WTC11 (cell line): Measurements from ENCODE around the gene HACD2. TPM values are rescaled to one million over a fixed set of nuclear protein-coding genes. Genes with fewer than 3 reads are reported as not detected.

Source experiments
- ATAC-seq: fragments of 200-7000 bp; cut with Tn5 transposase; 2 replicates; pipeline ENCODE4 v1.10.0; 2021; ENCODE audit warnings: mild to moderate bottlenecking, moderate library complexity
- CTCF ChIA-PET: fragments of 300-600 bp; sonication (Branson Sonifier 250); formaldehyde crosslinking; loops from one replicate; lab custom pipeline; 2021; ENCODE audit warnings: antibody characterized with exemption; lab: Charles Lee
- POLR2A ChIA-PET: fragments of 350-600 bp; sonication (Branson Sonifier 250); formaldehyde crosslinking; loops from one replicate; lab custom pipeline; 2021; ENCODE audit warnings: antibody characterized with exemption; lab: Charles Lee
- DNase-seq: peaks from one replicate; pipeline ENCODE4 v3.0.0; 2021; ENCODE audit warnings: low spot score
- H3K27ac Mint-ChIP-seq: 2 replicates; pipeline ENCODE4 v1.8.0; 2021; ENCODE audit warnings: mixed read lengths
- H3K27me3 Mint-ChIP-seq: 2 replicates; pipeline ENCODE4 v1.8.0; 2021; ENCODE audit warnings: low read depth, mild to moderate bottlenecking, moderate library complexity, mixed read lengths
- H3K36me3 Mint-ChIP-seq: 2 replicates; pipeline ENCODE4 v1.8.0; 2021; ENCODE audit warnings: mixed read lengths
- H3K4me1 Mint-ChIP-seq: 2 replicates; pipeline ENCODE4 v1.8.0; 2022; ENCODE audit warnings: mixed read lengths
- H3K4me3 Mint-ChIP-seq: 2 replicates; pipeline ENCODE4 v1.8.0; 2021; ENCODE audit warnings: mild to moderate bottlenecking, moderate library complexity, mixed read lengths
- H3K9me3 Mint-ChIP-seq: 2 replicates; pipeline ENCODE4 v1.8.0; 2021; ENCODE audit warnings: mixed read lengths
- EMX1 ChIP-seq: fragments of 250-450 bp; sonication (Bioruptor Pico); IDR thresholded peaks from 2 replicates; pipeline ENCODE4 v1.8.0; 2021; ENCODE audit warnings: mild to moderate bottlenecking
- ETV6 ChIP-seq: sonication (generic); formaldehyde crosslinking; IDR thresholded peaks from 2 replicates; pipeline ENCODE4 v1.8.1; 2022; ENCODE audit warnings: mild to moderate bottlenecking, missing genetic modification reagents
- IRF2 ChIP-seq: sonication (generic); formaldehyde crosslinking; IDR thresholded peaks from 2 replicates; pipeline ENCODE4 v1.8.0; 2022; ENCODE audit warnings: low read depth, missing genetic modification reagents, borderline replicate concordance
- NFYB ChIP-seq: sonication (generic); formaldehyde crosslinking; conservative IDR thresholded peaks from 2 replicates; pipeline ENCODE4 v1.8.0; 2022; ENCODE audit warnings: low read depth, missing genetic modification reagents
- SMAD4 ChIP-seq: sonication (generic); formaldehyde crosslinking; IDR thresholded peaks from 2 replicates; pipeline ENCODE4 v1.8.0; 2022; ENCODE audit warnings: mild to moderate bottlenecking, missing genetic modification reagents
- USF1 ChIP-seq: sonication (generic); formaldehyde crosslinking; IDR thresholded peaks from 2 replicates; pipeline ENCODE4 v1.8.0; 2022; ENCODE audit warnings: mild to moderate bottlenecking, missing genetic modification reagents
- ZNF396 ChIP-seq: fragments of 250-450 bp; sonication (Bioruptor Pico); IDR thresholded peaks from 2 replicates; pipeline ENCODE4 v1.8.0; 2021; ENCODE audit warnings: mild to moderate bottlenecking, moderate library complexity, borderline replicate concordance
- total RNA-seq: library from RNA; stranded (reverse); gene quantifications from 3 replicates; pipeline ENCODE4 v1.2.3, GENCODE V29; 2021
- TF ChIP-seq, protein P1 (sequence below): fragments of 250-450 bp; sonication (Bioruptor Pico); conservative IDR thresholded peaks from 2 replicates; pipeline ENCODE4 v1.9.0; 2021; ENCODE audit warnings: mild to moderate bottlenecking
- TF ChIP-seq, protein P2 (sequence below): sonication (generic); formaldehyde crosslinking; IDR thresholded peaks from 2 replicates; pipeline ENCODE4 v1.8.0; 2022; ENCODE audit warnings: mild to moderate bottlenecking, missing genetic modification reagents
- TF ChIP-seq, protein P3 (sequence below): sonication (generic); formaldehyde crosslinking; IDR thresholded peaks from 2 replicates; pipeline ENCODE4 v1.8.1; 2023; ENCODE audit warnings: mild to moderate bottlenecking, missing genetic modification reagents, borderline replicate concordance

The HACD2 gene
- total RNA-seq, 1 experiment from 2014 or later = 26.1 TPM

- no peak for TF ChIP-seq IRF2 (CRISPR knock-in tag)
These were observed 44.8 kb upstream of the HACD2 start (continued) for GRCh38 chr3:123629747-123630047.

GRCh38 chr3:123628996-123629746 lies 44.3 kb upstream of the HACD2 start:
- H3K36me3 Mint-ChIP-seq = peaks cover 6% of the 10 kb centered on the region
- TF ChIP-seq NFYB (no peak), SMAD4 (CRISPR knock-in tag) (no peak), ETV6 (CRISPR knock-in tag) (no peak), USF1 (no peak), EMX1 (CRISPR knock-in tag) (no peak), ZNF396 (CRISPR knock-in tag) (no peak)
- TF ChIP-seq, protein P1, sequence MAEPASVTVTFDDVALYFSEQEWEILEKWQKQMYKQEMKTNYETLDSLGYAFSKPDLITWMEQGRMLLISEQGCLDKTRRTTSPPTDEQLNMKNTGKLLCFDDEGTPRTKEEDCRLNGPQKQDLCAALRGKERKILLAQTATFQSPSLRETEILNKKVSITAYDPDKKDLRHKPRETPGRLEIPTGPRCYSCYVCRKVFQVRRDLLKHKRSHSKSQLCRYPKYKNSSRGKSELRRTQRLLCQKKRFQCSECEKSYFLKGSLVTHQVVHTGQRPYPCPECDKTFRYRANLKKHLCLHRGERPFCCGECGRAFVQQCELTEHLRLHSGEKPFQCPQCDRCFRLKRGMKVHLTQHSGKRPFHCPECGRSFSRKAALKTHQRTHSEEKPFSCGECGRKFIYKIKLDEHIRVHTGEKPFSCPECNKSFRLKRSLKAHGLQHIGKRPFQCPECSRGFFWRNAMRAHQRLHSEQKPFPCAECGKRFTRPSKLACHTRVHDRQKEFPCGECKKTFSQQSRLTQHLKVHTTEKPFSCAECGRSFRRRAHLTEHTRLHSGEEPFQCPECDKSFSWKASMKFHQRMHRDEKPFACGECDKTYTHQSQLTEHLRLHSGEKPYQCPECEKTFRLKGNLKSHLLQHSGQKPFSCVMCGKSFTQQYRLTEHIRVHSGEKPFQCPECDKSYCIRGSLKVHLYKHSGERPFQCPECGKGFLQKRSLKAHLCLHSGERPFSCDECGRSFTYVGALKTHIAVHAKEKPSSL (CRISPR knock-in tag) = no peak
- TF ChIP-seq, all 79 proteins: peak for 0
- Mint-ChIP-seq H3K9me3 (peaks cover 3% of the 10 kb centered on the region; the same call in 1 of the 2 replicates), H3K4me3 (no peak overlapping the region), H3K4me1 (peaks cover 30% of the 10 kb centered on the region), H3K27ac (no peak overlapping the region), H3K27me3 (no peaks in the 10 kb centered on the region; the same call in 1 of the 2 replicates)
- ATAC-seq = no peak
- no peak for DNase-seq
- POLR2A ChIA-PET = no interaction called here
- CTCF ChIA-PET = interaction anchor here (0.6 to 2.0 kb wide), 2 partner anchors 13 to 33 kb away, joined by 3 to 11 read pairs; no protein-coding TSS in a partner anchor

GRCh38 chr3:123627673-123628670 lies 43.1 kb upstream of the HACD2 start:
- Mint-ChIP-seq H3K4me3 (no peak overlapping the region), H3K27me3 (no peaks in the 10 kb centered on the region; the same call in 1 of the 2 replicates), H3K9me3 (peaks cover 3% of the 10 kb centered on the region; the same call in 1 of the 2 replicates), H3K4me1 (peaks cover 21% of the 10 kb centered on the region), H3K27ac (no peak overlapping the region), H3K36me3 (peaks cover 6% of the 10 kb centered on the region)
- DNase-seq = no peak
- POLR2A ChIA-PET = no interaction called here
- CTCF ChIA-PET = no interaction called here
- TF ChIP-seq, protein P2, sequence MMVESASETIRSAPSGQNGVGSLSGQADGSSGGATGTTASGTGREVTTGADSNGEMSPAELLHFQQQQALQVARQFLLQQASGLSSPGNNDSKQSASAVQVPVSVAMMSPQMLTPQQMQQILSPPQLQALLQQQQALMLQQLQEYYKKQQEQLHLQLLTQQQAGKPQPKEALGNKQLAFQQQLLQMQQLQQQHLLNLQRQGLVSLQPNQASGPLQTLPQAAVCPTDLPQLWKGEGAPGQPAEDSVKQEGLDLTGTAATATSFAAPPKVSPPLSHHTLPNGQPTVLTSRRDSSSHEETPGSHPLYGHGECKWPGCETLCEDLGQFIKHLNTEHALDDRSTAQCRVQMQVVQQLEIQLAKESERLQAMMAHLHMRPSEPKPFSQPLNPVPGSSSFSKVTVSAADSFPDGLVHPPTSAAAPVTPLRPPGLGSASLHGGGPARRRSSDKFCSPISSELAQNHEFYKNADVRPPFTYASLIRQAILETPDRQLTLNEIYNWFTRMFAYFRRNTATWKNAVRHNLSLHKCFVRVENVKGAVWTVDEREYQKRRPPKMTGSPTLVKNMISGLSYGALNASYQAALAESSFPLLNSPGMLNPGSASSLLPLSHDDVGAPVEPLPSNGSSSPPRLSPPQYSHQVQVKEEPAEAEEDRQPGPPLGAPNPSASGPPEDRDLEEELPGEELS = no peak
- TF ChIP-seq, protein P3, sequence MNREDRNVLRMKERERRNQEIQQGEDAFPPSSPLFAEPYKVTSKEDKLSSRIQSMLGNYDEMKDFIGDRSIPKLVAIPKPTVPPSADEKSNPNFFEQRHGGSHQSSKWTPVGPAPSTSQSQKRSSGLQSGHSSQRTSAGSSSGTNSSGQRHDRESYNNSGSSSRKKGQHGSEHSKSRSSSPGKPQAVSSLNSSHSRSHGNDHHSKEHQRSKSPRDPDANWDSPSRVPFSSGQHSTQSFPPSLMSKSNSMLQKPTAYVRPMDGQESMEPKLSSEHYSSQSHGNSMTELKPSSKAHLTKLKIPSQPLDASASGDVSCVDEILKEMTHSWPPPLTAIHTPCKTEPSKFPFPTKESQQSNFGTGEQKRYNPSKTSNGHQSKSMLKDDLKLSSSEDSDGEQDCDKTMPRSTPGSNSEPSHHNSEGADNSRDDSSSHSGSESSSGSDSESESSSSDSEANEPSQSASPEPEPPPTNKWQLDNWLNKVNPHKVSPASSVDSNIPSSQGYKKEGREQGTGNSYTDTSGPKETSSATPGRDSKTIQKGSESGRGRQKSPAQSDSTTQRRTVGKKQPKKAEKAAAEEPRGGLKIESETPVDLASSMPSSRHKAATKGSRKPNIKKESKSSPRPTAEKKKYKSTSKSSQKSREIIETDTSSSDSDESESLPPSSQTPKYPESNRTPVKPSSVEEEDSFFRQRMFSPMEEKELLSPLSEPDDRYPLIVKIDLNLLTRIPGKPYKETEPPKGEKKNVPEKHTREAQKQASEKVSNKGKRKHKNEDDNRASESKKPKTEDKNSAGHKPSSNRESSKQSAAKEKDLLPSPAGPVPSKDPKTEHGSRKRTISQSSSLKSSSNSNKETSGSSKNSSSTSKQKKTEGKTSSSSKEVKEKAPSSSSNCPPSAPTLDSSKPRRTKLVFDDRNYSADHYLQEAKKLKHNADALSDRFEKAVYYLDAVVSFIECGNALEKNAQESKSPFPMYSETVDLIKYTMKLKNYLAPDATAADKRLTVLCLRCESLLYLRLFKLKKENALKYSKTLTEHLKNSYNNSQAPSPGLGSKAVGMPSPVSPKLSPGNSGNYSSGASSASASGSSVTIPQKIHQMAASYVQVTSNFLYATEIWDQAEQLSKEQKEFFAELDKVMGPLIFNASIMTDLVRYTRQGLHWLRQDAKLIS (CRISPR knock-in tag) = no peak
- ATAC-seq = no peak
